ENCODE measurements around the gene EIF3F.

EIF3F gene

DNA sequence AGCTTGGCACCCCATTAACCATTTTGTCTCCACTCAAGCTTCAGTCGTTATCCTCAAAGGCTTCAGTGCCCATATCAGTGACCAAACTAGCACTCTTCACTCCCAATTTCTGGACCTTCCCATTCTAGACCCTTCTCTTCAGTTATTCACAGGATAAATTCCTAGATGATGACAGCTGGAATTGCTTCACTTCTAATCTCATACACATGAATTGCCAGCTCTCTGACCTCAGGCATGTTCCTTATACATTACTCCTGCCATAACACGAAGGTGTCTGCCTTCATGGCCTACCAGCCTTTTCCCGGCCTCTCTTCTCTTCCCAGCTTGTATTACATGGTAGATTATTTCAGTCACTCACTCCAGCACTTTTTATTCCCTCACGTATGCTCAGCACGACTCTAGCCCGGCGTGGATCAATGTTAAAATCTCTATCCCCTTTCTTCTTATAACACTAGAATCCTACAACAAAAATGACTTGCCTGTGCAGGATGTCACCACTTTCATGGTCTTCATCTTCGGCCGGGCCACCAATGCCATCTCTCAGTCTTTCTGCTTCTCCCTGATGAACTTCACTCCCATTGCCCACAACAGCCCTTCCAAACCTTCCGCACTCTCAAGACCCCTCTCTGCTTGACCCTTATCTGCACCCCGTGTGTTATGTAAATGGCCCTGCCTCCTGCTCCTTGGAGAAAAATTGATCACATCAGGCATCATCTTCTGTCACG, 36.9 kb downstream of the EIF3F start:
- DNase-seq, result no peak

DNA sequence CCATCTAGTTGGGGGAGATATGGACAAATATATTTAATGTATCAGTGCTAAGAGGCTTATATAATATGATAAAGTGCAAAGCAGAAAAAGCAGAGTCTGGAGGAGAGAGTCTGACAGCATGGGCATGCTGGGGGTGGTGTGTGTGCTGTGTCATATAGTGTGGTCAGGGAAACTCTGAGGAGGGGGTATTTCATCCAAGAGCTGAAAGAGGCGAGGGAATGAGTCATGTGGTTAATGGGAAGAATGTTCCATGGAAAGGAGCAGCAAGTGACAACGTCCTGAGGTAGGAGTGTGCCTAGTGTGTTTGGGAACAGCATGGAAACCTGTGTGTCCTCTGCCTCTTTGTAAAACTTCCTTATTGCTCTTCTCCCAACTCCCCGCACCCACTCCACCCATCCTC, 38.0 kb downstream of the EIF3F start:
- DNase-seq, result no peak

DNA sequence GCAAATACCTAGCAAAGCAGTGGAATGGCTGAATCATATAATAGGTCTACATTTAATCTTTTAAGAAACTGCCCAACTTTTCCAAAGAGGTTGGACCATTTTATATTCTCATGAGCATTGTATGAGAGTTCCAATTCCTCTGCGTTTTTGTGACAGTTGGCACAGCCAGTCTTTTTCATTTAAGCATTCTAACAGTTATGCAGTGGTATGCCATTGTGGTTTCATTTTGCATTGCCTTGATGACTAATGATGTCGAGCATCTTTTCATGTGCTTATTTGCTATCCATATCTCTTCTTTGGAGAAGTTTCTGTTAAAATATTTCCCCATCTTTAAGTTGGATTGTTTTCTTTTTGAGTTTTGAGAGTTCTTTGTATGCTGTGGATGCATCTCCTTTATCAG, 38.7 kb downstream of the EIF3F start:
- DNase-seq, result no peak

DNA sequence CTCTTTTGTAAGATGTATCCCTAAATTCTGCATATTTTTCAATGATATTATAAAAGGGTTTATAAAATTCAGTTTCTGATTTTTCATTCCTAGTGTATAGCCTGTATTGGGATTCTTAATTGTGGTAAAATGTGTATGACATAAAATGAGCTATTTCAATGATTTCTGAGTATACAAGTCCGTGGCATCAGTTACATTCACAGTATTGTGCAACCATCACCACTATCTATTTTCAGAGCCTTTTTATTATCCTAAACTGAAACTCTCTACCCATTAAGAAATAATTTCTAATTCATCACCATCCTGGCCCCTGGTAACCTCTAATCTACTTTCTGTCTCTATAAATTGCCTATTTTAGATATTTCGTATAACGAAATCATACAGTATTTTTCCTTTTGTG, 39.8 kb downstream of the EIF3F start:
- no peak for DNase-seq

DNA sequence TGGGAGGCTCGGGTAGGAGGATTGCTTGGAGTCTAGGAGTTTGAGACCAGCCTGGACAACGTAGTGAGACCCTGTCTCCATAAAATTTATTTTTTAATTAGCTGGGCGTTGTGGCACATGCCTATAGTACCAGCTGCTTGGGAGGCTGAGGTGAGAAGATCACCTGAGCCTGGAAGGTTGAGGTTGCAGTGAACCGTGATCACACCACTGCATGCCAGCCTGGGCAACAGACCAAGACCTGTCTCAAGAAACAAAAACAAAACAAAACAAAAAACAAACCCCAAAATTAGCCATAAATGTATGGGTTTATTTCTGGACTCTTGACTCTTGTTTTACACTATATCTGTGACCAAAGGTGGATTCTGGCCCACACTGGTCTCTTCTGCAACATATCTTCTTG, 41.6 kb downstream of the EIF3F start:
- no peak for DNase-seq

- DNase-seq, result no peak
These were observed 43.5 kb downstream of the EIF3F start for GRCh38 chr11:8030526-8031247.

DNA sequence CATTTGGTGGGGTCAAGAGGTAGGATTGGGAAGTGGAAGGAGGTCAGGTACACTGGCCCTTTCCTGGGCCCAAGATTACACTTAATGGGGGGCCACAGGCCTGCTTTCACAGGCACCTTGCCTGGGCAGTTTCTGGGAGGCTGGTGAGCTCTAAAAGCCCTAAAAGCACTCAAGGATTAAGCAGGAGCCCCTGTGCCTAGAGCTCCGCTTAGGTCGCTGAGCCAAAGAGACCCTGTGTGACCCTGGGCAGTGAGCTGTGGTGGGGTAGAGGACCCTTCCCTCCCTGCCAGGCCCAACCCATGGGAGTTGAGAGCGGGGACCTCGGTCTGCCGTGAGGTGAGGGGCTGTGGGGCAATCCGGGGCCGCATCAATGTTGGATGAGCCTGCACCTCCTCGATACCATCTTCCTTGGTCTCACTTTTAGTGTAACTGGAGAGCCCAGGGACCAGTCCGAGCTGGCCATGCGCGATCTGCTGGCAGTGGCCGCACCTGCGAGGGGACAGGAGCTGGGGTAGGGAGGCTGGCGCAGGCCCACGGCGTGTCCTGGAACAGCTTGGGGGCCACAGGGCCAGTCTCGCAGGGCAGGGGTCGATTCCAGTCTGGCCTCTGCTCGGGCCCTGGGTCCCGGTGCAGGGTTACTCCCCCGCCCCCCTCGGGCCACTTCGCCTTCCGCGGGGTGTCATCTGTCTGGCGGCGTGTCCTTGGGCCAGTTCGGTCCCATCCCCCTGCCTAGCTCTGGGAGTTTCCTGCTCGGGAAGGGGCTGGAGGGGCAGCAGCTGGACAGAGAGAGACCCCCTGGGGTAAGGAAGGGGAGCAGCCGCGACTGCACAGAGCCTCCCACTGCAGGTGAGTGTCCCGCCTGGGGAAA, 44.3 kb downstream of the EIF3F start:
- no peak for DNase-seq

DNA sequence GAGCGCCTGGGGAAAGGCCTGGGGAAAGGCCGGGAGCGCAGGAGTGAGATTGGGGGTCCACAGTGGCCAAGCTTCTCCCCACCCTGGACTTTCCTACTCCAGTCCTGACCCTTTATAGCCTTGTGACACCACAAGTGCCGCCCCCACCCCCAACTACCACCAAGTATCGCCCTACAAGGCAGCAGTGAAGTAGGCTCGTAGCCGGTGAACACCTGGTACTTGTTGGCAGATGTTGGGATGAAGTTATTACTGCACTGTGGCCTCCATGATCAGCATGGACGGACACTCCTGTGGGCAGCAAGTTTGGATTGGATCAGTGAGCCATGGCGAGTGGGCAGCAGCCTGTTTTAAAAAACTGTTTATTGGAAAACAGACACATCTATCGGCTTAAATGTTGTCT, 45.0 kb downstream of the EIF3F start:
- DNase-seq, result no peak

DNA sequence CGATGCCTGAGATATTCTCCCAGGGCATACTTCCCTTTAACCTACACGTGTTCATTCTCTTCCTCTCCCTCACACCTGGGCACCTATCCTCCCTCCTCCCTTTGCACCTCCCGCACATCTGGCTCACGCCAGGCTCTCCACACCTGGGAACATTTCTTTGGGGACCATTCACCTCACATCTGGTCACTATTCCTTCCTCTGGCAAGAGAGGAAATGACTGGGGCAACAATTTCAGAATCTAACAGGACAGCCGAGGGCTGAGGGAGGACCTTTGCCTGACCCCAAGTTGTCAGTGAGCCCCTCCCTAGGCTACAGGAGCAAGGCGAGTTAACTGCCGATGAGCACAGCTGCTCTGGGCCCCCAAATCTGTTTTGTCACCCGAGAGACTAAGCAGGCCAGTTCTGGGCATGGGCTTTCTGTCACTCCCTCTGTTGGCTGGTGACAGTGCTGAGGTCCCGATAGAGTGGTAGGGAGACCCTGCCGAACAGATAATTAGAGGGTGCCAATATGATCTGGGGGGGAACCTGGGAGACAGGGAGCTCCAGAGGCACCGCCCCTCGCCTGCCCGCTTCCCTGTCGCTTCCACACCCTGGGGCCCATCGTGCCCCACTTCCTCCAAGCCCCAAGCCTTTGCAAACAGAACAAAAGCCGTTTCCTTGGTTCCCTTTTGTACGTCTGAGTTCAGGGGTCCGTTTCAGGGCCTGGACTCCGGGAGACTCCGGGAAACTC, 45.6 kb downstream of the EIF3F start:
- DNase-seq, result no peak

DNA sequence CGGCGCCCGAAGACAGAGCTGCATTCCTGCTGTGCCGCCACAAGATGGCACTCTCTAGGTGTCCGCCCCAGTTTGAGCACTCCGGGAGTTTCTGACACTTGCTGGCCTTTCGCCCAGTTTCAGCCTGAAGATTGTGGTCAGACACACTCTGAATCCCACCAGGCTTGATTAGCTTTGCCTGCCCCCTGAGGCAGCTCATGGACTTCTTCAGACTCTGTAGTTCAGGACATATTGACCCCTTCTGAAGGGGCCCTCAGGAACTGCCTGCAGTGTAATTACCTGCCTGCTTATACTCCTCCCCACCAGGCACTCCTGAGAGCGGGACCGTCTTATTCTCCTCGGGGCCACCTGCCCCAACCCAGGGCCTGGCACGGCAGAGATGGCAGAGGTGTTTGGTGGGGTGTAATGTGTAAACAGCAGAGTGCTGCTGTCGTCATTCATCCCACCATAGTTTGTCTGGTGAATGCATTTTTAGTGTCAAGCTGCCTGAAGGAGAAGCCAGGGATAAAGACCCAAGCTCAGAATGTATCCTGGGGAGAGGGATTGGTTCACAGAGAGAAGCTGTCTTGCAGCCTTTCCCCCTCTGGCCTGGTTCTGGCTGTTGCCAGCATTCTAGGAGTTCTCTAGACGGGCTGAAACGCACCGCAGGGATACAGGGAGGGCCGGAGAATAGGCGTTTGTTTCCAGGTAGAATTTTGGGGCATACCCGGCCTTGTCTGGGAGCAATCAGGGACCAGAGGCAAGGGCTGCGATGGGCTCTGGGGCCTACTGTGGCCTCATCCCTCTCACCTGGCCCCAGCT, 46.4 kb downstream of the EIF3F start:
- peak; percentile 37 for DNase-seq

DNA sequence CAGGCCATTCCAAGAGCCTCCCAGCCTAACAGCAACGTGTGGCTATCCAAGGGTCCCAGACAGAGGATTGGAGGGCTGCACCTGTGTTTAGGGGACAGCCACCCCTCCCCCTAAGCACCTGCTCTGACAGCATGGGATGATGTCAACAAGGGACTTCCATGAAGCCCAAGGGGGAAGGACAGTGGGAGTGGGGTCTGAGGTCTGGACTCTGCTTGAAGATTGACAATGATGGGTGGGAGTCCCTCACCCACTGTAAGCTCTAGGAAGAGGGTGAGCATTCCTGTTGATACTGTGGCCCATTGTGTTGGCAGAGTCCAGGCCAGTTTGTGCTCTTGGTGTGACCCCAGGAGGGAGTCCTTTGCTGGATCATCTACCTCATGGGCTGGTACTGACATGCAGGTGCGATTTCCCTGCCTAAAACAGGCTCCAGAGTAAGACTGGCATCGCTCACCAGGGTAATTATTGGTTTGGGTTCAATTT, 47.0 kb downstream of the EIF3F start:
- no peak for DNase-seq

GRCh38 chr11:8034604-8035190, 47.6 kb downstream of the EIF3F start:
- DNase-seq, result no peak

GRCh38 chr11:8035200-8035855, 48.2 kb downstream of the EIF3F start:
- no peak for DNase-seq

DNA sequence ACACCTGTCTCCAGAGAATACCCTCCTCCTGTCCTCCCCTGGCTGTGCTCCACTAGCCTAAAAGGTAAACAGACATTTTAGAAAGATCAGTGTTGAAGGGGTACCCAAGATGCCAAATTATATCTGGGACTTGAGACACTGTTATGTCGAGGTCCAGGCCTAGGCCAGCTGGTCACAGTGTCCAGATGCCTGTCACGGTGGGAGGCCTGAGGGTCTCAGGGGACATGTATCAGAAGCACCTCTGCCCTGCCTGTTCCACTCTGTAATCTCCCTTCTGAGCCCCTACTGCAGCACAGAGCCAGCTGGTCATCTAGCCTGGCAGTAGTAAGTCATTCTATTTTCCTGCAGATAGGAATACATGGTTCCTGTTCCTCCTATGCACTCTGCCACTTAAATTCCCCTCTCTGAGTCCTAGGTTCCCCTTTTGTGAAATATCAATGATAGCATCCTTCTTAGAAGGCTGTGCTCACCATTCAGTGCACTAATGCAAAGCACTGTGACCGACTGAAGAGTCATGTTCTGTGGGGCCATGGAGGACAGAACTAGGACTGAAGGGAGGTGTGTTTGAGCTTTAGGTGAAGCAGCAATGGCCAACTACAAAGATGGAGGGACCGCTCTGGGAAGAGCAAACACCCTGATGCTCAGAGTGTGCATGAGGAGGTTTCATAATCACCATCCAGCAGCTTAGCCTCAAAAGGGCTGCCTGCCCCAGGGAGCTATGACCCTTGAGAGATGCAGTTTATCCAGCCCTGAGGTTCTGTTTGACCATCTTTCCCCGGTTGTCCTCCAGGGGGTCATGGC, 49.1 kb downstream of the EIF3F start:
- DNase-seq, result no peak

DNA sequence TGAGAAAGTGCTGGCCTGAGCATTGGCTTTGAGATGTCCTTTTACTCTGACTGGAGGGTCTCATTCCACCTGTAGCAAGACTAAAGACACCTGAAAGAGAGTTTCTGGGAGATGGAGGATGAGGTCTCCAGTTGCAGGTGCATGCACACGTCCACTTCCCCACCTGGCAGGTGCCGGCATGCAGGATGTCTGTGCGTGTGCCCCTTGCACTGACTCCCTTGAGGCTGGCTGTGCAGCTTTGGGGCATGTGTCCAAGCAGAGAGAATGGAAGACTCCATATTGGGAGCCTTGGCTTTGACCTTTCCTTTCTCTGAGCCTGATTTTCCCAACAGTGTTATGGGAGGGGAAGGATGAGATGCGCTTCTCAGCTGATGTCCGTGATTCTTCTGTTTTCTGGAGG, 49.8 kb downstream of the EIF3F start:
- no peak for DNase-seq

GRCh38 chr11:8038393-8038792, 51.3 kb downstream of the EIF3F start:
- no peak for DNase-seq

- no peak for DNase-seq
These were observed 51.8 kb downstream of the EIF3F start for GRCh38 chr11:8038811-8039529.

DNA sequence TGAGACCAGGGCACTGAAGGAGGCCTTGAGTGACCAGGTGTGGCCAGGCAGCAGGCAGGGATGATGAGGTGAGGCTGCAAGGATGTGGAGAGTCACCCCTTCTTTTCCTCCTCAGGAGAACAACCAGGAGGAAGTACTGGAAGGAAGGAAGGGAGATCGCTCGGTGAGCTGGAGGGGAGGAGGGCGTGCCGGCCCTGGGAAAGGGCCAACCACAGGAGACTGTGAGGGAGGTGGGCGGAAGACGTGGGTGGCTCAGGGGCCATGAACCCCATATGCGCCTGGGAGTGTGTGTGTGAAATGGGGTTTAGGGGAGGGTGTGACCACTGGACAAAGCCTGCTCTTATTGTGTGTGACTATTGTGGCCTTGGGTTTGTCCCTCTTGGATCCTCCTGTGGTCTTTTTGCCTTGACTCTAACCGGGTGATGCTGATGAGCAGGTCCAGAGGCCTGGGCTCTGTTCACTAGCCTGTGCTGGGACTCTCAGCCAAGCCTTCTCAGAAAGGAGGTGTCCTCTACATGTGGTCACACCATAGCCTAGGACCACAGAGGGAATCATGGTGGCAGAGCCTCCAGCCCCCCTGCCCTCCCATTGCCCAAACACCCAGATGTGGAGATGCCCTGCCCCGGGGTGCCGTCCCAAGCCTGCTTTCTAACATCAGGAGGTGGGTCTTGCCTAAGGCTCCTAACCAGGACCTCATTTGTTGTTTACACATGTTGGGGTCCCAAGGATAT, 52.6 kb downstream of the EIF3F start:
- DNase-seq, result no peak

Data from NCI-H2107 (cell line).